SK-N-MC (cell line): ENCODE data around the gene PSMB8.

Source experiments
- EZH2 ChIP-seq: fragments of 200-600 bp; sonication (generic); IDR thresholded peaks from one replicate; pipeline ENCODE4 v1.6.1; 2017; ENCODE audit warnings: antibody characterized with exemption
- POLR2AphosphoS5 ChIP-seq: IDR thresholded peaks from 2 replicates; pipeline ENCODE4 v1.6.1; 2012; ENCODE audit warnings: mild to moderate bottlenecking, low read depth, low read length, borderline replicate concordance

- TF ChIP-seq EZH2: no peak
- no peak for TF ChIP-seq POLR2AphosphoS5
These were observed 7.2 kb upstream of the PSMB8 start for GRCh38 chr6:32851025-32851424.
